GM18526 (cell line): ENCODE measurements around the gene CACNA1C.

ENCODE experiments used
- POLR2A ChIP-seq: IDR thresholded peaks from 3 replicates; pipeline ENCODE4 v1.6.1; 2011; ENCODE audit not compliant: insufficient read length; ENCODE audit errors: extremely low read depth

The CACNA1C gene

GRCh38 chr12:2395354-2395977 lies 342.7 kb downstream of the CACNA1C start:
- no peak for TF ChIP-seq POLR2A

- no peak for TF ChIP-seq POLR2A
Observed at GRCh38 chr12:2396448-2396871, 343.7 kb downstream of the CACNA1C start.

GRCh38 chr12:2397356-2398045 lies 344.7 kb downstream of the CACNA1C start:
- TF ChIP-seq POLR2A, result no peak

GRCh38 chr12:2401040-2401439 lies 348.3 kb downstream of the CACNA1C start:
- no peak for TF ChIP-seq POLR2A

- no peak for TF ChIP-seq POLR2A
Observed at GRCh38 chr12:2402073-2402579, 349.3 kb downstream of the CACNA1C start.

- TF ChIP-seq POLR2A, result no peak
Observed at GRCh38 chr12:2403221-2403976, 350.6 kb downstream of the CACNA1C start.

- no peak for TF ChIP-seq POLR2A
Observed at GRCh38 chr12:2405039-2405438, 352.3 kb downstream of the CACNA1C start.

GRCh38 chr12:2406903-2407302 lies 354.1 kb downstream of the CACNA1C start:
- no peak for TF ChIP-seq POLR2A

GRCh38 chr12:2408262-2408661 lies 355.5 kb downstream of the CACNA1C start:
- TF ChIP-seq POLR2A, result no peak

GRCh38 chr12:2409656-2410265 lies 357.0 kb downstream of the CACNA1C start:
- no peak for TF ChIP-seq POLR2A

- no peak for TF ChIP-seq POLR2A
Observed at GRCh38 chr12:2410496-2410895, 357.7 kb downstream of the CACNA1C start.

- no peak for TF ChIP-seq POLR2A
Observed at GRCh38 chr12:2411011-2411410, 358.2 kb downstream of the CACNA1C start.

GRCh38 chr12:2411616-2412304 lies 359.0 kb downstream of the CACNA1C start:
- no peak for TF ChIP-seq POLR2A

GRCh38 chr12:2412305-2412643 lies 359.5 kb downstream of the CACNA1C start:
- no peak for TF ChIP-seq POLR2A

- no peak for TF ChIP-seq POLR2A
Observed at GRCh38 chr12:2413301-2413700, 360.5 kb downstream of the CACNA1C start.
